HepG2 (cell line): Measurements from ENCODE around the gene RING1. TPM values are rescaled to one million over a fixed set of nuclear protein-coding genes. Genes with fewer than 3 reads are reported as not detected.

Experiments used
- ADNP ChIP-seq: sonication (generic); formaldehyde crosslinking; IDR thresholded peaks from 2 replicates; pipeline ENCODE4 v1.4.0; 2020; ENCODE audit warnings: missing genetic modification reagents
- ATF7 ChIP-seq, 2 experiments: fragments of 450-650 bp in 1 of 2; sonication (generic) in 1 of 2; formaldehyde crosslinking in 1 of 2; IDR thresholded peaks; 2 replicates each; pipeline versions ENCODE4 v1.4.0 to v1.6.1; 2016 to 2020; ENCODE audit warnings: antibody characterized with exemption in 1 of 2, mild to moderate bottlenecking in 1 of 2, missing genetic modification reagents in 1 of 2
- BRD4 ChIP-seq: sonication (generic); formaldehyde crosslinking; IDR thresholded peaks from 2 replicates; pipeline ENCODE4 v1.4.0; 2020; ENCODE audit warnings: missing genetic modification reagents
- CBX1 ChIP-seq: IDR thresholded peaks from one replicate; pipeline ENCODE4 v1.6.1; 2016; ENCODE audit warnings: antibody characterized with exemption, low read depth
- CBX5 ChIP-seq: sonication (generic); formaldehyde crosslinking; IDR thresholded peaks from 2 replicates; pipeline ENCODE4 v1.4.0; 2020; ENCODE audit warnings: missing genetic modification reagents, borderline replicate concordance
- E2F1 ChIP-seq: sonication (generic); formaldehyde crosslinking; IDR thresholded peaks from 2 replicates; pipeline ENCODE4 v1.5.0; 2020; ENCODE audit warnings: missing genetic modification reagents
- HMG20A ChIP-seq: IDR thresholded peaks from 2 replicates; pipeline ENCODE4 v1.6.1; 2016; ENCODE audit warnings: borderline replicate concordance
- HOXA7 ChIP-seq: sonication (generic); formaldehyde crosslinking; IDR thresholded peaks from 2 replicates; pipeline ENCODE4 v1.8.1; 2022; ENCODE audit warnings: mild to moderate bottlenecking, missing genetic modification reagents, moderate library complexity
- NR0B2 ChIP-seq: sonication (generic); formaldehyde crosslinking; IDR thresholded peaks from 2 replicates; pipeline ENCODE4 v1.4.0; 2020; ENCODE audit warnings: mild to moderate bottlenecking, missing genetic modification reagents
- NR2F6 ChIP-seq, 2 experiments: IDR thresholded peaks; 2 replicates each; pipeline ENCODE4 v1.6.1; 2016; ENCODE audit warnings: antibody characterized with exemption in 1 of 2, mild to moderate bottlenecking in 1 of 2
- RFX1 ChIP-seq: fragments of 450-650 bp; IDR thresholded peaks from 2 replicates; pipeline ENCODE4 v1.6.1; 2017
- SNAPC4 ChIP-seq: sonication (generic); formaldehyde crosslinking; IDR thresholded peaks from 2 replicates; pipeline ENCODE4 v1.4.0; 2020; ENCODE audit warnings: mild to moderate bottlenecking, missing genetic modification reagents
- SP140L ChIP-seq: sonication (generic); formaldehyde crosslinking; IDR thresholded peaks from 2 replicates; pipeline ENCODE4 v1.4.0; 2020; ENCODE audit warnings: missing genetic modification reagents, borderline replicate concordance
- TMF1 ChIP-seq: sonication (generic); formaldehyde crosslinking; IDR thresholded peaks from 2 replicates; pipeline ENCODE4 v1.8.1; 2022; ENCODE audit warnings: low read depth, missing genetic modification reagents
- ZIK1 ChIP-seq: sonication (generic); formaldehyde crosslinking; IDR thresholded peaks from 2 replicates; pipeline ENCODE4 v1.5.0; 2020; ENCODE audit warnings: mild to moderate bottlenecking, low read depth, missing genetic modification reagents, borderline replicate concordance
- ZNF468 ChIP-seq: sonication (generic); formaldehyde crosslinking; IDR thresholded peaks from 2 replicates; pipeline ENCODE4 v1.8.0; 2022; ENCODE audit warnings: mild to moderate bottlenecking, moderate library complexity, missing genetic modification reagents
- ZNF7 ChIP-seq: IDR thresholded peaks from 2 replicates; pipeline ENCODE4 v1.6.1; 2016; ENCODE audit warnings: missing biosample characterization, missing genetic modification reagents
- ZNF720 ChIP-seq: sonication (generic); formaldehyde crosslinking; IDR thresholded peaks from 2 replicates; pipeline ENCODE4 v1.4.0; 2020; ENCODE audit warnings: missing genetic modification reagents
- polyA plus RNA-seq, 8 experiments: library from polyadenylated mRNA; depleted of rRNA in 3 of 8; stranded (reverse) in 7 of 8; unstranded in 1 of 8; fragments of >200 nt; fragmentation: Illumina TruSeq in 4 of 8; extraction: Trizol in 4 of 8; gene quantifications; 2 replicates each; pipeline versions ENCODE4 v1.2.1 to v1.2.3, GENCODE V29; 2011 to 2016; ENCODE audit warnings: low read depth in 4 of 8, missing spikeins in 1 of 8, mixed read lengths in 1 of 8; ENCODE audit not compliant: insufficient read depth in 1 of 8
- total RNA-seq, 5 experiments: library from RNA; depleted of rRNA; stranded (reverse); fragments of >200 nt; fragmentation: Illumina TruSeq; extraction: Trizol; gene quantifications; 2 replicates each; pipeline ENCODE4 v1.2.3, GENCODE V29; 2016; ENCODE audit warnings: low read depth in 1 of 5

RING1 gene
- total and polyA plus RNA-seq, 2 of the 13 experiments (the other 11 are each of a cell fraction or from before 2014, with no cell fraction given) = 23.9 to 33.6 TPM

- no peak for TF ChIP-seq ATF7 (IDR thresholded peaks at IDR 0.05)
- TF ChIP-seq ATF7 (CRISPR knock-in tag; IDR thresholded peaks at IDR 0.05) = peak; percentile 49; the same call in 1 of the 2 replicates
- peak; percentile 81 for TF ChIP-seq E2F1
- peak; percentile 18; the same call in 1 of the 2 replicates for TF ChIP-seq ZNF468 (CRISPR knock-in tag)
- no peak for TF ChIP-seq SP140L
- TF ChIP-seq TMF1 (CRISPR knock-in tag) = peak; percentile 79; the same call in 1 of the 2 replicates
- TF ChIP-seq HMG20A (CRISPR knock-in tag) = no peak
- TF ChIP-seq RFX1 = no peak
- no peak for TF ChIP-seq ADNP
- no peak for TF ChIP-seq NR2F6 (IDR thresholded peaks at IDR 0.05)
- TF ChIP-seq NR2F6 (CRISPR knock-in tag; IDR thresholded peaks at IDR 0.05) = peak; percentile 54; the same call in 1 of the 2 replicates
- peak; percentile 58; the same call in 1 of the 2 replicates for TF ChIP-seq SNAPC4 (CRISPR knock-in tag)
- no peak for TF ChIP-seq CBX1
- TF ChIP-seq HOXA7 = peak; percentile 14; the same call in 1 of the 2 replicates
- TF ChIP-seq ZNF720 (CRISPR knock-in tag) = no peak
- TF ChIP-seq ZNF7 = peak; percentile 47
- peak; percentile 69 for TF ChIP-seq BRD4 (CRISPR knock-in tag)
- TF ChIP-seq NR0B2 (CRISPR knock-in tag) = no peak; the same call in none of the 2 replicates
- TF ChIP-seq ZIK1 = 0 out of 2 replicates have a peak, but pooled peaks have one; percentile 64
- peak; percentile 80 for TF ChIP-seq CBX5 (CRISPR knock-in tag)
Observed at GRCh38 chr6:33208091-33208967, at the start of gene RING1 (continued).
